H9 (cell line): ENCODE results near the gene CNTN3. TPM values are rescaled to one million over a fixed set of nuclear protein-coding genes. Genes with fewer than 3 reads are reported as not detected.

ENCODE experiments used
- DNase-seq: peaks from one replicate; pipeline ENCODE4 v3.0.0-alpha.2; 2017
- H2AFZ ChIP-seq: one replicate; pipeline ENCODE4 v1.6.1; 2013; ENCODE audit warnings: mild to moderate bottlenecking, low read length, control low read depth, moderate library complexity
- H2AK5ac ChIP-seq: 2 replicates; pipeline ENCODE4 v1.6.1; 2013; ENCODE audit warnings: low read length, control low read depth, mixed read lengths; ENCODE audit not compliant: insufficient read length
- H2BK120ac ChIP-seq: one replicate; pipeline ENCODE4 v1.6.1; 2013; ENCODE audit warnings: low read depth, mild to moderate bottlenecking, low read length, control low read depth, inconsistent platforms; ENCODE audit not compliant: poor library complexity, severe bottlenecking
- H2BK12ac ChIP-seq: 2 replicates; pipeline ENCODE4 v1.6.1; 2013; ENCODE audit warnings: low read length, control low read depth, mixed read lengths, low read depth; ENCODE audit not compliant: insufficient read length
- H2BK15ac ChIP-seq: 2 replicates; pipeline ENCODE4 v1.6.1; 2013; ENCODE audit warnings: low read depth, low read length, control low read depth
- H2BK20ac ChIP-seq: one replicate; pipeline ENCODE4 v1.6.1; 2013; ENCODE audit warnings: low read depth, mild to moderate bottlenecking, low read length, control low read depth, inconsistent platforms; ENCODE audit not compliant: poor library complexity, severe bottlenecking
- H2BK5ac ChIP-seq: 2 replicates; pipeline ENCODE4 v1.6.1; 2013; ENCODE audit warnings: low read length, control low read depth, mixed read lengths; ENCODE audit not compliant: insufficient read length
- H3K14ac ChIP-seq: 2 replicates; pipeline ENCODE4 v1.6.1; 2013; ENCODE audit warnings: low read length, control low read depth; ENCODE audit not compliant: insufficient read depth
- H3K18ac ChIP-seq: 2 replicates; pipeline ENCODE4 v1.6.1; 2013; ENCODE audit warnings: low read depth, mild to moderate bottlenecking, mixed read lengths, low read length, control low read depth; ENCODE audit not compliant: insufficient read length
- H3K23ac ChIP-seq: 2 replicates; pipeline ENCODE4 v1.6.1; 2013; ENCODE audit warnings: low read length, control low read depth, mixed read lengths, low read depth; ENCODE audit not compliant: insufficient read length
- H3K23me2 ChIP-seq: 2 replicates; pipeline ENCODE4 v1.6.1; 2013; ENCODE audit warnings: low read depth, mild to moderate bottlenecking, mixed read lengths, low read length, control low read depth; ENCODE audit not compliant: insufficient read length, poor library complexity, severe bottlenecking
- H3K27ac ChIP-seq: 2 replicates; pipeline ENCODE4 v1.5.1; 2013; ENCODE audit warnings: low read length, control low read depth, mixed read lengths, low read depth; ENCODE audit not compliant: insufficient read length
- H3K27me3 ChIP-seq: 2 replicates; pipeline ENCODE4 v1.6.1; 2013; ENCODE audit warnings: low read length, control low read depth, inconsistent platforms; ENCODE audit not compliant: insufficient read depth
- H3K4ac ChIP-seq: 2 replicates; pipeline ENCODE4 v1.6.1; 2013; ENCODE audit warnings: low read depth, mild to moderate bottlenecking, control low read depth, inconsistent platforms, low read length, moderate library complexity
- H3K4me1 ChIP-seq: 2 replicates; pipeline ENCODE4 v1.6.1; 2013; ENCODE audit warnings: low read length, control low read depth, inconsistent platforms; ENCODE audit not compliant: insufficient read depth
- H3K4me2 ChIP-seq: 2 replicates; pipeline ENCODE4 v1.6.1; 2013; ENCODE audit warnings: low read length, control low read depth, mixed read lengths; ENCODE audit not compliant: insufficient read length, insufficient read depth
- H3K56ac ChIP-seq: 2 replicates; pipeline ENCODE4 v1.6.1; 2013; ENCODE audit warnings: low read depth, mild to moderate bottlenecking, mixed read lengths, low read length, control low read depth; ENCODE audit not compliant: insufficient read length
- H3K79me1 ChIP-seq: 2 replicates; pipeline ENCODE4 v1.6.1; 2013; ENCODE audit warnings: low read depth, mild to moderate bottlenecking, moderate library complexity, low read length, control low read depth, inconsistent platforms; ENCODE audit not compliant: insufficient read depth, poor library complexity, severe bottlenecking
- H3K79me2 ChIP-seq: 2 replicates; pipeline ENCODE4 v1.6.1; 2013; ENCODE audit warnings: low read length, control low read depth, inconsistent platforms; ENCODE audit not compliant: insufficient read depth
- H3K9ac ChIP-seq: 2 replicates; pipeline ENCODE4 v1.6.1; 2013; ENCODE audit warnings: low read length, control low read depth, mixed read lengths; ENCODE audit not compliant: insufficient read length; ENCODE audit errors: extremely low read depth
- H3K9me3 ChIP-seq: one replicate; pipeline ENCODE4 v1.6.1; 2013; ENCODE audit warnings: low read depth, low read length, inconsistent platforms; ENCODE audit not compliant: control insufficient read depth
- H3T11ph ChIP-seq: one replicate; pipeline ENCODE4 v1.6.1; 2013; ENCODE audit warnings: mild to moderate bottlenecking, low read length, control low read depth, inconsistent platforms
- H4K20me1 ChIP-seq: one replicate; pipeline ENCODE4 v1.6.1; 2013; ENCODE audit not compliant: control insufficient read depth, insufficient read length, insufficient read depth
- H4K5ac ChIP-seq: 2 replicates; pipeline ENCODE4 v1.6.1; 2013; ENCODE audit warnings: low read depth, mild to moderate bottlenecking, mixed read lengths, low read length, control low read depth; ENCODE audit not compliant: insufficient read length
- H4K8ac ChIP-seq: replicated peaks from 2 replicates; pipeline ENCODE4 v1.6.1; 2013; ENCODE audit warnings: low read length, control low read depth, mixed read lengths, low read depth; ENCODE audit not compliant: insufficient read length
- H4K91ac ChIP-seq: 2 replicates; pipeline ENCODE4 v1.6.1; 2013; ENCODE audit warnings: low read depth, mild to moderate bottlenecking, moderate library complexity, mixed read lengths, low read length, control low read depth; ENCODE audit not compliant: insufficient read length
- H3K27ac Mint-ChIP-seq, 3 experiments: 2 replicates in 2 of 3; 3 replicates in 1 of 3; pipeline ENCODE4 v1.8.0; 2020 to 2021; ENCODE audit warnings: mixed read lengths in 3 of 3, mild to moderate bottlenecking in 1 of 3, moderate library complexity in 1 of 3
- H3K27me3 Mint-ChIP-seq: 2 replicates; pipeline ENCODE4 v1.8.0; 2021; ENCODE audit warnings: low read depth, mild to moderate bottlenecking, moderate library complexity, mixed read lengths
- H3K36me3 Mint-ChIP-seq, 3 experiments: 2 replicates in 2 of 3; 3 replicates in 1 of 3; pipeline ENCODE4 v1.8.0; 2020 to 2021; ENCODE audit warnings: low read depth in 3 of 3, mixed read lengths in 3 of 3; ENCODE audit not compliant: insufficient read depth in 1 of 3
- H3K4me1 Mint-ChIP-seq, 2 experiments: 2 replicates each; pipeline ENCODE4 v1.8.0; 2020; ENCODE audit warnings: mixed read lengths in 2 of 2
- H3K4me3 Mint-ChIP-seq, 2 experiments: 2 replicates in 1 of 2; 3 replicates in 1 of 2; pipeline ENCODE4 v1.8.0; 2020 to 2021; ENCODE audit warnings: mild to moderate bottlenecking in 2 of 2, mixed read lengths in 2 of 2, moderate library complexity in 1 of 2
- H3K9me3 Mint-ChIP-seq, 2 experiments: 2 replicates in 1 of 2; 3 replicates in 1 of 2; pipeline ENCODE4 v1.8.0; 2020; ENCODE audit warnings: mild to moderate bottlenecking in 2 of 2, mixed read lengths in 2 of 2, moderate library complexity in 1 of 2
- CTCF ChIP-seq: fragments of 200-600 bp; sonication (generic); conservative IDR thresholded peaks from 3 replicates; pipeline ENCODE4 v1.8.0; 2021; ENCODE audit warnings: antibody characterized with exemption, mild to moderate bottlenecking
- WGBS: extraction: QIAGEN DNeasy Blood & Tissue Kit; methylation state at CpG from one replicate; pipeline ENCODE4 v1.1.7; 2013; ENCODE audit warnings: missing lambda C conversion rate, low lambda C conversion rate, mixed read lengths; ENCODE audit not compliant: insufficient read length; ENCODE audit errors: extremely low coverage; 5-methylcytosine and 5-hydroxymethylcytosine counted together
- total RNA-seq: library from RNA; stranded (reverse); gene quantifications from 2 replicates; pipeline ENCODE4 v1.2.1, GENCODE V29; 2021

Gene CNTN3
- total RNA-seq, 1 experiment from 2014 or later, result not detected

- Mint-ChIP-seq H3K4me3 (no peak overlapping the region), H3K4me1 (no peaks in the 10 kb centered on the region), H3K27ac (no peak overlapping the region), H3K27me3 (no peaks in the 10 kb centered on the region; the same call in 1 of the 2 replicates), H3K36me3 (peaks cover 1 to 15% (median 5%) of the 10 kb centered on the region in 3 experiments; a peak in 6 of 7 replicates), H3K9me3 (peaks cover 15 to 16% of the 10 kb centered on the region in 2 experiments; a peak in 4 of 5 replicates)
- Histone ChIP-seq H3K4me1 (no peaks in the 10 kb centered on the region), H3K79me1 (no peaks in the 10 kb centered on the region), H2AFZ (no peak overlapping the region), H3T11ph (no peak overlapping the region), H2BK120ac (no peak overlapping the region), H4K91ac (no peak overlapping the region), H3K9ac (no peak overlapping the region), H3K23ac (no peak overlapping the region), H3K9me3 (no peaks in the 10 kb centered on the region), H3K4me2 (no peak overlapping the region), H2AK5ac (no peak overlapping the region), H2BK12ac (no peak overlapping the region), H2BK5ac (no peak overlapping the region), H2BK15ac (no peak overlapping the region), H3K27ac (no peak overlapping the region), H3K14ac (no peak overlapping the region), H3K56ac (no peak overlapping the region), H2BK20ac (no peak overlapping the region), H3K27me3 (no peaks in the 10 kb centered on the region), H4K5ac (no peak overlapping the region), H4K20me1 (no peaks in the 10 kb centered on the region), H3K79me2 (no peaks in the 10 kb centered on the region), H4K8ac (no peak overlapping the region), H3K23me2 (no peaks in the 10 kb centered on the region), H3K18ac (no peak overlapping the region), H3K4ac (no peak overlapping the region)
- no CpG with 5 or more reads among the region's 3 CpGs for WGBS
- no peak for TF ChIP-seq CTCF
- no peak for DNase-seq
Measured at GRCh38 chr3:74663178-74663577, 48.7 kb upstream of the CNTN3 start.
